HepG2 (cell line): ENCODE data around the gene AQP9. TPM values are rescaled to one million over a fixed set of nuclear protein-coding genes. Genes with fewer than 3 reads are reported as not detected.
A peak's percentile ranks its signal among the peaks of the same experiment; 100 is the strongest.

Source experiments
- ATAC-seq: fragments of 200-7000 bp; cut with Tn5 transposase; 3 replicates; pipeline ENCODE4 v1.9.1; 2020; ENCODE audit warnings: mild to moderate bottlenecking, moderate library complexity
- BruUV-seq: library from RNA; stranded (reverse); fragments of 400-500 nt; replicated peaks from 2 replicates; lab custom pipeline; 2021; lab: Mats Ljungman, UMichigan
- CTCF ChIA-PET: fragments of 300-600 bp; formaldehyde crosslinking; extraction: SDS; loops from one replicate; lab custom pipeline; 2021; ENCODE audit warnings: low total read pairs, inconsistent platforms, low intra/inter-chr PET ratio; lab: Yijun Ruan, JAX
- POLR2A ChIA-PET: fragments of 350-600 bp; sonication (Branson Sonifier 250); formaldehyde crosslinking; loops from one replicate; lab custom pipeline; 2020; ENCODE audit warnings: antibody characterized with exemption, inconsistent platforms; lab: Yijun Ruan, JAX
- DNase-seq: peaks from one replicate; pipeline ENCODE4 v3.0.0-alpha.2; 2015; ENCODE audit warnings: low spot score
- FAIRE-seq: peaks from 3 replicates; lab custom pipeline; 2011; peaks lifted over from hg19 to GRCh38; lab: Jason Lieb, UNC
- H2AFZ ChIP-seq: one replicate; pipeline ENCODE4 v1.6.1; 2011; ENCODE audit warnings: low read length, inconsistent platforms
- H3K27ac ChIP-seq: fragments of 300-600 bp; 3 replicates; pipeline ENCODE4 v1.8.0; 2011; ENCODE audit warnings: mixed run types, mild to moderate bottlenecking, mixed read lengths, low read length, inconsistent platforms; ENCODE audit not compliant: insufficient read depth; ENCODE audit errors: extremely low read length
- H3K27me3 ChIP-seq, 2 experiments: fragments of 200-600 bp in 1 of 2; 2 replicates in 1 of 2; 3 replicates in 1 of 2; pipeline versions ENCODE4 v1.6.0 to v1.8.0; 2011; ENCODE audit warnings: low read length in 2 of 2, mild to moderate bottlenecking in 2 of 2, moderate library complexity in 2 of 2, inconsistent platforms in 1 of 2; ENCODE audit not compliant: insufficient read depth in 2 of 2, control insufficient read depth in 1 of 2
- H3K36me3 ChIP-seq, 2 experiments: fragments of 200-600 bp in 1 of 2; replicated peaks in 1 of 2; 2 replicates in 1 of 2; 3 replicates in 1 of 2; pipeline versions ENCODE4 v1.5.1 to v1.8.0; 2011; ENCODE audit warnings: low read length in 2 of 2, inconsistent platforms in 1 of 2; ENCODE audit not compliant: insufficient read depth in 2 of 2, control insufficient read depth in 1 of 2
- H3K4me1 ChIP-seq: 2 replicates; pipeline ENCODE4 v1.5.1; 2012; ENCODE audit warnings: low read length, inconsistent platforms; ENCODE audit not compliant: insufficient read depth
- H3K4me2 ChIP-seq: 2 replicates; pipeline ENCODE4 v1.6.0; 2011; ENCODE audit warnings: low read depth, low read length, inconsistent platforms
- H3K4me3 ChIP-seq, 3 experiments: fragments of 200-600 bp in 1 of 3; sonication (generic), shearing (Covaris generic) in 1 of 3; replicated peaks in 1 of 3; 2 replicates each; pipeline ENCODE4 v1.5.1; 2011 to 2016; ENCODE audit warnings: low read length in 3 of 3, inconsistent platforms in 2 of 3, low read depth in 2 of 3, mild to moderate bottlenecking in 2 of 3, control low read depth in 1 of 3, mixed read lengths in 1 of 3; ENCODE audit not compliant: insufficient read depth in 1 of 3
- H3K79me2 ChIP-seq: one replicate; pipeline ENCODE4 v1.6.1; 2011; ENCODE audit warnings: low read length, inconsistent platforms; ENCODE audit not compliant: insufficient read depth
- H3K9ac ChIP-seq: 2 replicates; pipeline ENCODE4 v1.6.0; 2011; ENCODE audit warnings: mild to moderate bottlenecking, low read depth, low read length, inconsistent platforms; ENCODE audit not compliant: insufficient read depth
- H3K9me3 ChIP-seq: 2 replicates; pipeline ENCODE4 v1.5.1; 2012; ENCODE audit warnings: mild to moderate bottlenecking, low read length
- H4K20me1 ChIP-seq: 2 replicates; pipeline ENCODE4 v1.6.0; 2011; ENCODE audit warnings: inconsistent platforms, mild to moderate bottlenecking, low read length, moderate library complexity; ENCODE audit not compliant: insufficient read depth
- MAFF ChIP-seq: IDR thresholded peaks from 2 replicates; pipeline ENCODE4 v1.6.1; 2011; ENCODE audit warnings: low read depth, low read length, improper control_type of control experiment
- MAFK ChIP-seq, 2 experiments: IDR thresholded peaks in 1 of 2; conservative IDR thresholded peaks in 1 of 2; 2 replicates each; pipeline ENCODE4 v1.6.1; 2011; ENCODE audit warnings: improper control_type of control experiment in 2 of 2, low read length in 2 of 2
- NCOA5 ChIP-seq: sonication (generic); formaldehyde crosslinking; IDR thresholded peaks from 2 replicates; pipeline ENCODE4 v1.4.0; 2020; ENCODE audit warnings: missing genetic modification reagents
- RBFOX2 ChIP-seq: fragments of 200-400 bp; formaldehyde crosslinking; IDR thresholded peaks from 2 replicates; pipeline ENCODE4 v1.6.1; 2017; ENCODE audit warnings: low read depth, mild to moderate bottlenecking, low read length
- ZNF143 ChIP-seq: sonication (generic); formaldehyde crosslinking; IDR thresholded peaks from 2 replicates; pipeline ENCODE4 v1.4.0; 2020; ENCODE audit warnings: missing genetic modification reagents
- ZNF225 ChIP-seq: sonication (generic); formaldehyde crosslinking; IDR thresholded peaks from 2 replicates; pipeline ENCODE4 v1.4.0; 2020; ENCODE audit warnings: mild to moderate bottlenecking, missing genetic modification reagents
- ZNF552 ChIP-seq: sonication (generic); formaldehyde crosslinking; IDR thresholded peaks from 2 replicates; pipeline ENCODE4 v1.9.0; 2022; ENCODE audit warnings: missing genetic modification reagents, mild to moderate bottlenecking, borderline replicate concordance
- ZNF577 ChIP-seq: sonication (generic); formaldehyde crosslinking; IDR thresholded peaks from 2 replicates; pipeline ENCODE4 v1.4.0; 2020; ENCODE audit warnings: mild to moderate bottlenecking, low read depth, missing genetic modification reagents, borderline replicate concordance
- ZNF841 ChIP-seq: sonication (generic); formaldehyde crosslinking; IDR thresholded peaks from 2 replicates; pipeline ENCODE4 v1.8.1; 2023; ENCODE audit warnings: missing genetic modification reagents, borderline replicate concordance
- WGBS: methylation state at CpG from one replicate; pipeline ENCODE4 v1.1.6; 2017; ENCODE audit warnings: low lambda C conversion rate; 5-methylcytosine and 5-hydroxymethylcytosine counted together
- in situ Hi-C: cut with HindIII; loops from 2 replicates; pipeline ENCODE4 v1.10.0; 2017; ENCODE audit warnings: low pct_unique_long_range_greater_than_20kb; ENCODE audit not compliant: extremely low pct_ligation_motif_present
- intact Hi-C: fragments of 100-400 bp; cut with micrococcal nuclease; formaldehyde crosslinking; loops from one replicate; pipeline ENCODE4 v1.10.0; 2022; ENCODE audit not compliant: unreplicated experiment
- polyA plus RNA-seq, 8 experiments: library from polyadenylated mRNA; depleted of rRNA in 3 of 8; stranded (reverse) in 7 of 8; unstranded in 1 of 8; fragments of >200 nt; fragmentation: Illumina TruSeq in 4 of 8; extraction: Trizol in 4 of 8; gene quantifications; 2 replicates each; pipeline versions ENCODE4 v1.2.1 to v1.2.3, GENCODE V29; 2011 to 2016; ENCODE audit warnings: low read depth in 4 of 8, missing spikeins in 1 of 8, mixed read lengths in 1 of 8; ENCODE audit not compliant: insufficient read depth in 1 of 8
- total RNA-seq, 5 experiments: library from RNA; depleted of rRNA; stranded (reverse); fragments of >200 nt; fragmentation: Illumina TruSeq; extraction: Trizol; gene quantifications; 2 replicates each; pipeline ENCODE4 v1.2.3, GENCODE V29; 2016; ENCODE audit warnings: low read depth in 1 of 5
- TF ChIP-seq, protein P1 (sequence below): sonication (generic); formaldehyde crosslinking; IDR thresholded peaks from 2 replicates; pipeline ENCODE4 v1.4.0; 2020; ENCODE audit warnings: missing genetic modification reagents
- TF ChIP-seq, protein P2 (sequence below): sonication (generic); formaldehyde crosslinking; IDR thresholded peaks from 2 replicates; pipeline ENCODE4 v1.4.0; 2020; ENCODE audit warnings: mild to moderate bottlenecking, missing genetic modification reagents
- TF ChIP-seq, protein P3 (sequence below): sonication (generic); formaldehyde crosslinking; IDR thresholded peaks from 2 replicates; pipeline ENCODE4 v1.4.0; 2020; ENCODE audit warnings: mild to moderate bottlenecking, low read depth, missing genetic modification reagents

The AQP9 gene
- total and polyA plus RNA-seq, 2 of the 13 experiments (the other 11 are each of a cell fraction or from before 2014, with no cell fraction given), result not detected

DNA sequence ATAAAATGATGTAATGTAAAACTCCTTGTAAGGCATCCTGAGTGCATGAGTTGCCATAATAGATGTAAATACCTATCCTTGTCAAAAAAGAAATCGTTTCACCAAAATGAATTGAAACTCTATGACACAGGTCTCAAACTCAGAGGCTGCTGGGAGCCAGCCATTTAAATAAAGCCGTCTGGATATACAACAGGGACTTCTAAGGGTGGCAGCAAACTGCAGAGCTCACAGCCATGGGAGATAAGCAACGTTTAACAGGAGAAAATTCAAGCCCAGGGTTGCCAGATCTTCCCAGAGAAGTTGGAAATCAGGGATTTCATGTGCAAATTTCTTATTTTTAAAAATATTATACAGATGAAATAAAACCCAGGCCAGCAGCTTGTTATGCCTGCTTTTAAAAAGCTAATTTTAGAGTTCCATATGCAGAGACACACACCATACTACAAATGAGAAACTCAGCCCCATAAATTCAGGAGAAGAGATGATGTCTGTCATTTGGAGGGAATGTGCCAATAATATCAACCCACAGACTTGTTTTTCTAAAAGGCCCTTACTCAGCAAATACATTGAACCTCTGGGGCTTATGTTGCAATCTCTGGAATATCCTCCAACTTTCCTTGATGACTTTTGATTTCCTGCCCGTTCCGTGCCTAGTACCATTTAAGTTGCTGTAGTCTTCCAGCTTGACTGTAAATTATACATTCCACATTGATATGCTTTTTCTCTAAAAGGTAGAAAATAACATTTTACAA is 75.6 kb downstream of the AQP9 start:
- H4K20me1 ChIP-seq, result no peaks in the 10 kb centered on the region
- ChIA-PET POLR2A (no interaction called here), CTCF (no interaction called here)
- no peak overlapping the region for H3K9ac ChIP-seq
- H3K36me3 ChIP-seq, result no peaks in the 10 kb centered on the region
- no peaks in the 10 kb centered on the region for H3K79me2 ChIP-seq
- 23% methylated on average over 5 of the region's 5 CpGs for WGBS
- no TSS peak for BruUV-seq
- no peak overlapping the region for H3K4me2 ChIP-seq
- DNase-seq, result no peak
- TF ChIP-seq ZNF841 (CRISPR knock-in tag) (no peak), MAFF (peak; percentile 93), MAFK (conservative IDR thresholded peaks at IDR 0.05 in 1 of 2, IDR thresholded peaks at IDR 0.05 in 1 of 2; ENCODE audit: low read length in 2 of 2) (peak; percentile 87 to 93), RBFOX2 (no peak)
- ATAC-seq, result no peak
- intact Hi-C loops, result no loop called here
- H3K4me3 ChIP-seq, result no peak overlapping the region
- no peak overlapping the region for H3K27ac ChIP-seq
- no peaks in the 10 kb centered on the region for H3K9me3 ChIP-seq
- in situ Hi-C loops, result no loop called here
- H3K27me3 ChIP-seq, result no peaks in the 10 kb centered on the region; a peak in 1 of 5 replicates
- FAIRE-seq, result no peak
- H3K4me1 ChIP-seq, result no peaks in the 10 kb centered on the region
- H2AFZ ChIP-seq, result no peak overlapping the region

DNA sequence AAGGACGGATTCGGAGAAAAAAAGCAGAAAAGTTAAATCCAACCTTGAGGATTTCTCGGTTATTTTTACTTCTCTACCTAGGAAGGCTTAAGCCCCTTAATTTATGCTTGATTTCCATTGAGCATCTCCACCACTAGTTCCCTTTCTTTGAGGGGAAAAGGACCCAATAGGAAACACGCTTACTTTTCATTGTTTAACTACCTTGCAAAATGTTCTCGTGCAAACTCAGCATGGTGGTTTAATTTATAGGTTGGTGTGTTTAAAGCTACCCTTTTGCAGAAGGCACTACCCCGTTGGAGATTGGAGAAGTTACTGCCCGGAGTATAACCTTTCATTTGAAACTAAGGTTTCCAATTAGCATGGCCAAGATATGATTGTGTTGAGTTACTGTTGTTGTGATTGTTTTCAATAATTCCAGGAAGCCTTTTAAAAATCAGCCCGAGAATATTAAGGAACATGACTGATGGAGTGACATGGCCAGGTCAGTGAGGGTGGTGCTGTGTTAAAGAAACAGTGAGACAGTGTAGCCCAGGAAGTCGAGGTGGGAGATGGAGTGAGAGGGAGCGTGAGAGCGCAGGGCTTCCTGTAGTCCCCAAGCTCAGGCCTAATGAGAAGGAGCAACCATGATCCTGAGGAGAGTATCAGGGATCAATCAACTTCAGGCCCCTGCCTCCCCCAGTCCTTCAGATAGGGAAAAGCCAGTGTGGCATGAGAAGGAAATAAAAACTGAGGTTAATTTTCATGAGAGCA is 76.6 kb downstream of the AQP9 start:
- in situ Hi-C loops (no loop called here), intact Hi-C loops (no loop called here)
- Histone ChIP-seq H3K9ac (no peak overlapping the region), H2AFZ (no peak overlapping the region), H3K4me1 (no peaks in the 10 kb centered on the region), H3K27me3 (no peaks in the 10 kb centered on the region; a peak in 1 of 5 replicates), H3K9me3 (no peaks in the 10 kb centered on the region), H3K27ac (no peak overlapping the region), H3K79me2 (no peaks in the 10 kb centered on the region), H3K4me3 (no peak overlapping the region), H4K20me1 (no peaks in the 10 kb centered on the region), H3K36me3 (no peaks in the 10 kb centered on the region), H3K4me2 (no peak overlapping the region)
- ATAC-seq (no peak), DNase-seq (no peak), FAIRE-seq (no peak)
- 49% methylated on average over 11 of the region's 11 CpGs for WGBS
- ChIA-PET CTCF (no interaction called here), POLR2A (no interaction called here)
- BruUV-seq, result no TSS peak
- TF ChIP-seq ZNF225 (CRISPR knock-in tag) (no peak), ZNF552 (CRISPR knock-in tag) (no peak), ZNF577 (CRISPR knock-in tag) (no peak), NCOA5 (no peak), ZNF143 (no peak)
- TF ChIP-seq, protein P1, sequence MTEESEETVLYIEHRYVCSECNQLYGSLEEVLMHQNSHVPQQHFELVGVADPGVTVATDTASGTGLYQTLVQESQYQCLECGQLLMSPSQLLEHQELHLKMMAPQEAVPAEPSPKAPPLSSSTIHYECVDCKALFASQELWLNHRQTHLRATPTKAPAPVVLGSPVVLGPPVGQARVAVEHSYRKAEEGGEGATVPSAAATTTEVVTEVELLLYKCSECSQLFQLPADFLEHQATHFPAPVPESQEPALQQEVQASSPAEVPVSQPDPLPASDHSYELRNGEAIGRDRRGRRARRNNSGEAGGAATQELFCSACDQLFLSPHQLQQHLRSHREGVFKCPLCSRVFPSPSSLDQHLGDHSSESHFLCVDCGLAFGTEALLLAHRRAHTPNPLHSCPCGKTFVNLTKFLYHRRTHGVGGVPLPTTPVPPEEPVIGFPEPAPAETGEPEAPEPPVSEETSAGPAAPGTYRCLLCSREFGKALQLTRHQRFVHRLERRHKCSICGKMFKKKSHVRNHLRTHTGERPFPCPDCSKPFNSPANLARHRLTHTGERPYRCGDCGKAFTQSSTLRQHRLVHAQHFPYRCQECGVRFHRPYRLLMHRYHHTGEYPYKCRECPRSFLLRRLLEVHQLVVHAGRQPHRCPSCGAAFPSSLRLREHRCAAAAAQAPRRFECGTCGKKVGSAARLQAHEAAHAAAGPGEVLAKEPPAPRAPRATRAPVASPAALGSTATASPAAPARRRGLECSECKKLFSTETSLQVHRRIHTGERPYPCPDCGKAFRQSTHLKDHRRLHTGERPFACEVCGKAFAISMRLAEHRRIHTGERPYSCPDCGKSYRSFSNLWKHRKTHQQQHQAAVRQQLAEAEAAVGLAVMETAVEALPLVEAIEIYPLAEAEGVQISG (CRISPR knock-in tag), result no peak
- TF ChIP-seq, protein P2, sequence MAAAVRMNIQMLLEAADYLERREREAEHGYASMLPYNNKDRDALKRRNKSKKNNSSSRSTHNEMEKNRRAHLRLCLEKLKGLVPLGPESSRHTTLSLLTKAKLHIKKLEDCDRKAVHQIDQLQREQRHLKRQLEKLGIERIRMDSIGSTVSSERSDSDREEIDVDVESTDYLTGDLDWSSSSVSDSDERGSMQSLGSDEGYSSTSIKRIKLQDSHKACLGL (CRISPR knock-in tag), result no peak
- TF ChIP-seq, protein P3, sequence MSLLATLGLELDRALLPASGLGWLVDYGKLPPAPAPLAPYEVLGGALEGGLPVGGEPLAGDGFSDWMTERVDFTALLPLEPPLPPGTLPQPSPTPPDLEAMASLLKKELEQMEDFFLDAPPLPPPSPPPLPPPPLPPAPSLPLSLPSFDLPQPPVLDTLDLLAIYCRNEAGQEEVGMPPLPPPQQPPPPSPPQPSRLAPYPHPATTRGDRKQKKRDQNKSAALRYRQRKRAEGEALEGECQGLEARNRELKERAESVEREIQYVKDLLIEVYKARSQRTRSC, result no peak
